Right kidney (tissue), 1 donor: ENCODE results near the gene PLD1.
A peak's percentile ranks its signal among the peaks of the same experiment; 100 is the strongest.

ENCODE experiments used
- DNase-seq: peaks from one replicate; pipeline ENCODE4 v3.0.0-alpha.2; 2016

Gene PLD1

GRCh38 chr3:171744158-171744741 is 66.0 kb downstream of the PLD1 start:
- no peak for DNase-seq

DNA sequence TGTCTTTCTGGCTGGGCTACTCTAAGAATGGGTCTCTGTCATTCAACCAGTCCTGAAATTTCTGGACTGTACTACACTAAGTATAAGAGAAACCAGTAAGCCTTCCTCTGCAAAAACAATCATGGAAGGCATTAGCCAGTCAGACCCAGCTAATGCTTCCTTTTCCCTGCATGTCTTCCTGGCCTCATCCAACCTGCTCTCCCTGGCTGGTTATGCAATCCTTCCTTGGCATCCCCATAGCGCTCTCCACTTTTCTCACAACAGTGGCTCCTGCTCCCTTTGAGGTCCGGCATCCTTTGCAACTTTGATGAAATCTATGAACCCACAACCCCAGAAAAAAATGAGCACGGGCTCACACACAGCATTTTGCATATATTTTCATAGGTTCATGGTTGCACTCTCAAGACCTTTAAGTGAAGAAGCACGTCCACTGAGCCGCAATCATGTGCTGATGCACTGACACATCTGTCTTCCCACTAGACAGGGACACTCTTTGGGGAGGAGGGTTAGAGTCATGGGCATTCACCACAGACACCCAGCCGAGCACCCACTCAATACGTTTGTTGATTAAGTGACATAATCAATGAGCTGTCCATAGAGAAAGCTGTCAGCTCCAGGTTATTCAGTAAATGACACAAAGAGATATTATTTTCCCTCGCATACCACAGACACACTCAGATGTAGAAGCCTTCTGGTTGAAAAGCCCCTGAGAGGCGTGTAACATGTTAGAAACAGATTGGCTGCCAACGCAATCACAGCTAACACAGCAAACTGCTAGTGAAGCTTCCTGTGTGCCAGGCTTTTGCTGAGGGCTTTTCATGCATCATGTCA is 66.7 kb downstream of the PLD1 start:
- no peak for DNase-seq

DNA sequence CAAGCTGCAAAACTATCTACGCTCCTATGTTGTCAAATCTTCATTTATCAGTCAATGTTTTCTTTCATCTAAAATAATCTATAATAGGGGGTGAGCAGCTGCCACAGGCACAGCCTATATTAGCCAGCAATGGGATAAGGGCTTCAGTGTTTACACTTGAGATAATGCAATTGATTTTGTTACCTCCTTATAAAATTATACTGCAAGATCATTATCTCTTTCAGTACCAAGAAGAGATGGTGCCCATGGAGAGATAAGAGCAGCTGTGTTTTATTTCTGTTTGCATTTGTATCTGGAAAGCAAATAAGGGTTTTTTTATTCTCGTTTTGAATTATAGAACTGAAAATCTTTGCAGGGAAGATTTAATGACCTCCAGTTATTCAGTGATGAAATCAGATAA is 68.9 kb downstream of the PLD1 start:
- no peak for DNase-seq

DNA sequence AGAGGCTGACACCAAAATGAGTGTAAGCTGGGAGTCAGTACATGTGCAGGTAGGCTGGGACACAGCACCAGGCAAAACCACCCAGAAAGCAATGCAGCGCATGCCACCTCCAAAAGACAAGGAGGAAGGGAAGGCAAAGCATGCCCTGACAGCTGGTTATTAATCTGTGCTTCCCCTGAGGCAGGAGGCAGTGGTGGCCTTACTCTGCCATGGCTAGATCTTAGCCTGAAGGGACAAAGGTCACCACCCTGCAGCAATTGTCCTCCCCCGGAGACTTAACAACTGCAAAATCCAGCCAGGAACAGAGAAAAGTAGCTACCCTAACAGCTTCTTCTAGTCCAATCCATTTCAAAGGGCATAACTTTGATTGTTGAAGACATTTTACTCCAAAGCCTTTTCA is 73.7 kb downstream of the PLD1 start:
- peak; percentile 10 for DNase-seq

DNA sequence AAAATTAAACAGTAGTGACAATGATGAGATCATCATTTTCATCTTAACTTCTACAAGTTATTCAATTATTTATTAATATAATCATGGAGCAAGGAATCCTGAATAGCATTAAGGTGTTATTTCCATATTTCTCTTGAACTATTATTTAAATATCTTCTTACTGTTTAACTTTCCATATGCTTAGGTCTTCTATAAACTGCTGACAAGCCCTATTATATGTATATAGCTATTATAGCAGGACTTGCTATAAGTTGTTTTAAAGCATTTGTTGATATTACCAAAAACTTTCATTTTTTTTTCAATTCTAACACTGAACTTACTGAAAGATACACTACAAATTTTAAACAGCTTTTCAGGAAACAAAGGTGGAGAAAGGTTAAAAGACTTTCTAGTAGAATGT is 76.7 kb downstream of the PLD1 start:
- no peak for DNase-seq

DNA sequence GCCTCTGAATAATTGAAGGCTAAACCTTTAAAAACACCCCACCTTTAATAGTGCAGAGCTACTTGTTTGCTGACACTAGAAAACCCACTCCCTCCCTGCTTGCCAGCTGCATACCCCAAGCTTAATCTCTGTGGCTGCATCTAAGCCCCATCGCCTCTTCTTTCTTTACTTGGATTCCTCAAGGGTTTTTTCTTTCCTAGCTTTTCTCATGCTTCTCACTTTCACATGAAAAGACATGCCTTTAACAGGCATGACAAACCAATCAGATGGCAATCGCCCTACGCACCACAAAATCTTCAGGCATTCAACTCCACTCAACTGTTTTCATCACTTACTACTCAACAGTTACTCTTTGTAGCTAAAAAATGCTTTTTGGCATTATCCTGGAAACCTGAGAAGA is 77.5 kb downstream of the PLD1 start:
- no peak for DNase-seq

GRCh38 chr3:171731691-171732090 is 78.6 kb downstream of the PLD1 start:
- DNase-seq, result no peak

GRCh38 chr3:171729452-171730334 is 80.6 kb downstream of the PLD1 start:
- DNase-seq, result no peak

DNA sequence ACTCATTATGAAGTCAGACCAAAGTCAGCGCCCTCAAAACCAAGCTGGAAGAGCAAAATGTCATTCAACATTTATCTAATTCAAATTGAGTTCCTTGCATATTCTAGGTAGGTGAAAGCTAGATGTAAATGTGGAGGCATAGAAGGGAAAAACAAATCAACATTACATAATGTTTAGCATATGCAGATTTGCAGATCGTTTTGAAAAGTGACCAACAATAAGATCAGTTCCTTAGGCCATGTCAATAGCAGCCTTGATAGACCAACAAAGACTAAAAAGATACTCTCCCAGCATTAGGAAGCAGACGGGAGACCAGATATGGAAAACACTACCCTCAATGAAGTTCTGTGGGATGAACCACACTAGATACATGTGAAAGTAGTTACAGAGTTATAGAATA is 83.0 kb downstream of the PLD1 start:
- no peak for DNase-seq

DNA sequence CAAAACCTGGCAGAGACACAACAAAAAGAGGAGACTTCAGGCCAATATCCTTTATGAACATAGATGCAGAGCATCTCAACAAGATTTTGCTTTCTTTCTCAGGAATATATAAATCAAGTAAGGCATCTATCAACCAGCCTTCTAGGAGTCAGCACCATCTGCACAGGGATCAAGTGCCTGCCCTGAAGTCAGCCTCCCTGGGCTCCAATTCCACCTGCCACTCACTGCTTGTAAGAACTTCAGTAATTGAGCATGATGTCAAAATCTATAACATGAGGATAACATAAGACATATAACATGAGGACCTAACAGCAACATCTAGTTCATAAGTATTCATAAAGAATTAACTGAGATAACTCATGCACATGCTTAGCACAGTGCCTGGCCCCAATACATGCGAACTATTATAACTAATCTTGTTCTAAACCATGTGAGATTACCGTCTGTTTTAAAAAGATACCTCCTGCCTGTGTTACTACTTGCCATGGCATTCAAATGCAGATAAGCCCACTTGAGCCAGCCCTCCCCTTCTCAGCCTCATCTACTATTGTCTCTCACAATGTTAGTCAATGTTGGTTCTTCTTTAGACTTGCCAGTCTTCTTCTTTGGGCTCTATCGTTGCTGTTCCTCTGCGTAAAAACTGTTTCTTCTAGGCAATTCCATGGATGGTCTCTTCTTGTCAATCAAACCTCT is 91.6 kb downstream of the PLD1 start:
- no peak for DNase-seq

DNA sequence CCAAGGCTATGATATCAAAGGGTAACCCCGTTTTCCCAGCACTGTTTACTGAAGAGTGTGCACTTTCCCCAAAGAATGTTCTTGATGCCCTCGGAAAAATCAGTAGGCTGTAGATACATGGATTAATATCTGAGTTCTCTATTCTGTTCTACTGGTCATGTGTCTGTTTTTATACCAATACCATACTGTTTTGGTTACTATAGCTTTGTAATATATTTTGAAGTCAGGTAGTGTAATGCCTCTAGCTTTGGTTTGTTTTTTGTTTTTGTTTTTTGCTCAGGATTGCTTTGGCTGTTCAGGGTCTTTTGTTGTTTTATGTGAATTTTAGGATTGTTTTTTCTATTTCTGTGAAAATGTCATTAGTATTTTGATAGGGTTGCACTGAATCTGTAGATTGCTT is 95.1 kb downstream of the PLD1 start:
- DNase-seq, result no peak

DNA sequence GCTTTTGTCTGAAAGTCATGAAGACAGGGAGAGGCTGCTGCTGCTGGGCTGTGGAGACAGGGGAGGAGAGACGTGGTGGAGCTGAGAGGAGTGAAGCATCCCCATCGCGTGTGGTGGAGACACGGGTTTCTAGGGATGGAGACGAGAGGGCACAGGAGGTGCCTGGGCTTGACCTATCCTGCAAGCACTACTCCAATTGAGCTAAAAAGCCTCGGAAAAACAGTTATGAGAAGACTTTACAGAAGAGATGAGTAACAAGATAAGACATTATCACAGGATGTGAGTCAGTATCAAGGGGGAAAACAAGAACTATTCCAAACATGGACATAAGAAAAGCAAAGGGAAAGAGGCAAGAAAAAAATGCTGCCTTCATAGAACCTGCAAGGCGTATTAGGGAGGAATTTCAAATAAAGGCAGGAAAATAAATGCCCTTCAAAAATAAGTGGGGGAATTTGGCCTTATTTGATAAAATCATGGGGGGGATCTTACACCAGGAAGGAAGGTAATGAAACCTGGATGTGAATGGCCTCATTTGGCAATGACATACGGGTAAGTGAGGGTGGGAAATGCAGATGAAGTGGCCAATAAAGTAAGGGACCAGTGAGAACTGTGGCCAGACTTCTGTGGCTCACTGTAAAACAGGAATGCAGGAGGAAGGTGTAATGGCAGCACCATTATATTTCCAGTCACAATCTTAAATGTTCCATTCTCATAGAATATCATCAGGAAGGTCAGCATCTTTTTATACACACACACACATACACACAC is 97.9 kb downstream of the PLD1 start:
- no peak for DNase-seq

- no peak for DNase-seq
Measured at GRCh38 chr3:171711461-171712170, 98.7 kb downstream of the PLD1 start.

DNA sequence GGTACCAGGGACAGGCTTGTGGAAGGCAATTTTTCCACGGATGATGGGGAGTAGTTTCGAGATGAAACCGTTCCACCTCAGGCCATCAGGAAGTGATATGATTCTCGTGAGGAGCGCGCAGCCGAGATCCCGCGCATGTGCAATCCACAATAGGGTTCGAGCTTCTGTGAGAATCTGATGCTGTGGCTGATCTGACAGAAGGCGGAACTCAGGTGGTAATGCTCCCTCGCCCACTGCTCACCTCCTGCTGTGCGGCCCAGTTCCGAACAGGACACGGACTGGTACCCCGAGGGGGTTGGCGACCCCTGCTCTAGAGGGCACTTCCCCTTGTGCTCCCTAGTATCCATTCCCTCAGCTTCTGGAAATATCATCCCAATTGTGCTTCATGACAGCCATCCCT is 99.9 kb downstream of the PLD1 start:
- no peak for DNase-seq

DNA sequence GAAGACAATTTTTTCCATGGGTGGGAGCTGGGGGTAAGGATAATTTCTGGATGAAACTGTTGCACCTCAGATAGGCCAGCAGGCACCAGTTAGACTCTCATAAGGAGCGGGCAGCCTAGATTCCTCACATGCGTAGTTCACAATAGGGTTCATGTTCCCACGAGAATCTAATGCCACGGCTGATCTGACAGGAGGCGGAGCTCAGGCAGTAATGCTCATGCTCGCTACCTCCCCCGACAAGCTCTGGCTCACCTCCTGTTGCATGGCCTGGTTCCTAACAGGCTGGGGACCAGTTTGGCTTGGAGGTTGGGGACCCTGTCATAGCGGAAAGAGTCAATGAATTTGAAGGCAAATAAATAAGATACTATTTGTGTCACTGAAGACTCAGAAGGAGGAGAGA is 105.5 kb downstream of the PLD1 start:
- DNase-seq, result no peak

DNA sequence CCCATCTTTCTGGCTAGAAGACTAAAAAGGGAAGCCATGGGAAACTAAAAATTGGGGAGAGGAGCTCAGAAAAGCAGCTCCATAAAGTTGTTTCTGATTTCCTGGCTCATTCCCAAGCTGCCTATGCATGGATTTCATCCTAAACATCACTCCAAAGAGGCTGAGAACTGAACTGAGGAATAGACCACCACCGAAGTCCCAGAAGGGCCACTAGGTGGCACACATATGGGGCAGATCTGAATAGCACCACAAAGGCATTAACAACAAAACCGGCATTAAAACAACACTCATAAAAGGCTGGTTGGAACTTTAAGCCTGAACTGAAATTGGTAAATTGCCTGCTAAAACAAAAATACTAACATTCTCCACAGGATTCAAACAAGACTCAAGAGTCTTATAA is 106.3 kb downstream of the PLD1 start:
- no peak for DNase-seq

DNA sequence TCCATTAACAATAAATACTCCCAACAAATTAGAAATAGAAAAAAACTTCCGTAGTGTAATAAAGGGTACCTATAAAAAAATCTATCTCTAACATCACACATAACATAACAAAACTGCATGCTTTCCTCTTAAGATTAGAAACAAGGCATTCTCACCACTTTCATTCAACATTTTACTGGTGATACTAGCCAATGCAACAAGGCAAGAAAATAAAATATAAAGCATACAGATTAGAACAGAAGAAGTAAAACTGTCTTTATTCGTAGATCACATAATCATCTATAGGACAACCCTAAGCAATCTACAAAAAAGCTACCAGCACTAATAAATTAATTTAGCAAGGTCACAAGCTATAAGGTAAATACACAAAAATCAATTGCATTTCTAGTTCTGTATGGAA is 107.1 kb downstream of the PLD1 start:
- DNase-seq, result no peak

- no peak for DNase-seq
Measured at GRCh38 chr3:171700653-171701052, 109.6 kb downstream of the PLD1 start.

DNA sequence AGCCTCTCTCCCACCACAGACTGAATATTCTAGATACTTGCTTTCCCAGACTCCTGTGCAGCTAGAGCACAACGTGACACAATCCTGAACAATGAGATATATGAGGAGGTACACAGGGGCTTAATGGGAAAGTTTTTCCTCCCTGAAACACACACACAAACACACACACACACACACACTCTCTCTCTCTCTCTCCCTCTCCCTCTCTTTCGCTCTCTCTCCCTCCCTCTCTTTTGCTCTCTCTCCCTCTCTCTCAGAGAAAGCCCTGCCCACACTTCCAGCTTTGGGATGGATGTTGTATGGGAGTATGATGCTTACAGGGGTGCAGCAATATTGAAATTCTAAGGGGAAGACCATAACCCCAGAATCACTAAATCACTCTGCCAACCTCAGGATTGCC is 110.1 kb downstream of the PLD1 start:
- no peak for DNase-seq

DNA sequence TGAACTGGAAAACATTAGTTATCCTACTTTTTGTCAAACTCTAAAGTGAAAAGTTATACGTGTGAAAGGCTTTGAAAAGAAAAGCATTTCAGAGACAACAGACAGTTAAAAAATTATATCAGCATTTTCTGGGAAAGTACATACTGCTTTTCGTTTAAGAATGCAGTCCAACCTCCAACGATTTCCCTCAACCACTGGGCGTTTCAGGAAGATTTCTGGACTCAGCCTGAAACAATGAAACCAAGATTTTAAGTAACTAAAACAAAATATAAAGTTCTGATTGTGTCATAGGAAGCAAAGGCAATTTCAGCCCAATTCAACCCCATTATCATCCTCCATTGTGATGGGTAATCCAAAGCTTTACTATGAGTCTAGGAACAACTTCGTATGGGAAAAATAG is 110.7 kb downstream of the PLD1 start:
- no peak for DNase-seq

GRCh38 chr3:171696805-171697204 is 113.5 kb downstream of the PLD1 start:
- DNase-seq, result no peak
